CD8-positive, alpha-beta memory T cell (primary cell): ENCODE data around the gene DNAH9. TPM values are rescaled to one million over a fixed set of nuclear protein-coding genes. Genes with fewer than 3 reads are reported as not detected.
A peak's percentile ranks its signal among the peaks of the same experiment; 100 is the strongest.
"Not testable (repeated sequence)": the region's sequence is repeated elsewhere in the genome, so short reads cannot be mapped to it uniquely, and the experiment has no call there.

Source experiments
- CTCF ChIA-PET: fragments of 350-600 bp; sonication (Branson Sonifier 250); formaldehyde crosslinking; loops from one replicate; lab custom pipeline; 2021; ENCODE audit warnings: antibody characterized with exemption; lab: Charles Lee
- POLR2A ChIA-PET: fragments of 350-600 bp; sonication (Branson Sonifier 250); formaldehyde crosslinking; loops from one replicate; lab custom pipeline; 2021; ENCODE audit warnings: antibody characterized with exemption; lab: Charles Lee
- DNase-seq, 5 donors: peaks; one replicate each; pipeline versions ENCODE4 v3.0.0 to v3.0.0-alpha.2; 2020 to 2022; ENCODE audit warnings: mixed read lengths in 1 of 5
- H3K27ac ChIP-seq: one replicate; pipeline ENCODE4 v1.7.0; 2013; ENCODE audit warnings: low read depth, mild to moderate bottlenecking, low read length, moderate library complexity
- H3K27me3 ChIP-seq: 2 replicates; pipeline ENCODE4 v1.7.0; 2013; ENCODE audit warnings: low read length, mild to moderate bottlenecking; ENCODE audit not compliant: insufficient read depth, poor library complexity, severe bottlenecking
- H3K36me3 ChIP-seq: 2 replicates; pipeline ENCODE4 v1.7.0; 2013; ENCODE audit warnings: mild to moderate bottlenecking, low read length, moderate library complexity; ENCODE audit not compliant: insufficient read depth
- H3K4me1 ChIP-seq: 2 replicates; pipeline ENCODE4 v1.7.0; 2013; ENCODE audit warnings: mild to moderate bottlenecking, low read length, moderate library complexity; ENCODE audit not compliant: insufficient read depth
- H3K4me3 ChIP-seq: 2 replicates; pipeline ENCODE4 v1.7.0; 2013; ENCODE audit warnings: mild to moderate bottlenecking, low read length
- H3K9me3 ChIP-seq: 2 replicates; pipeline ENCODE4 v1.7.0; 2013; ENCODE audit warnings: mild to moderate bottlenecking, low read length
- H3K27ac Mint-ChIP-seq, 8 donors: one replicate each; pipeline ENCODE4 v1.8.0; 2020 to 2021; ENCODE audit warnings: mixed read lengths in 8 of 8, mild to moderate bottlenecking in 6 of 8, inconsistent platforms in 3 of 8, moderate library complexity in 3 of 8
- H3K27me3 Mint-ChIP-seq, 2 donors: one replicate each; pipeline ENCODE4 v1.8.0; 2020 to 2021; ENCODE audit warnings: mixed read lengths in 2 of 2, mild to moderate bottlenecking in 1 of 2, moderate library complexity in 1 of 2
- H3K36me3 Mint-ChIP-seq, 3 donors: one replicate each; pipeline ENCODE4 v1.8.0; 2020 to 2021; ENCODE audit warnings: mixed read lengths in 3 of 3, inconsistent platforms in 1 of 3, mild to moderate bottlenecking in 1 of 3
- H3K4me1 Mint-ChIP-seq, 3 donors: one replicate each; pipeline ENCODE4 v1.8.0; 2020 to 2021; ENCODE audit warnings: mixed read lengths in 3 of 3, inconsistent platforms in 1 of 3, mild to moderate bottlenecking in 1 of 3
- H3K4me3 Mint-ChIP-seq, 7 donors: one replicate each; pipeline ENCODE4 v1.8.0; 2020 to 2021; ENCODE audit warnings: mixed read lengths in 7 of 7, mild to moderate bottlenecking in 6 of 7, moderate library complexity in 4 of 7, inconsistent platforms in 2 of 7
- H3K9me3 Mint-ChIP-seq, 5 donors: one replicate each; pipeline ENCODE4 v1.8.0; 2020 to 2022; ENCODE audit warnings: mixed read lengths in 5 of 5, mild to moderate bottlenecking in 3 of 5, moderate library complexity in 2 of 5, inconsistent platforms in 1 of 5
- polyA plus RNA-seq: library from polyadenylated mRNA; unstranded; fragments of 300-500 nt; fragmentation: Illumina TruSeq; gene quantifications from one replicate; pipeline ENCODE4 v1.2.3, GENCODE V29; 2021
- total RNA-seq, 2 experiments: library from RNA; stranded (reverse); gene quantifications; one replicate each; pipeline ENCODE4 v1.2.3, GENCODE V29; 2021

The DNAH9 gene
- total and polyA plus RNA-seq, 3 experiments from 2014 or later: not detected

DNA sequence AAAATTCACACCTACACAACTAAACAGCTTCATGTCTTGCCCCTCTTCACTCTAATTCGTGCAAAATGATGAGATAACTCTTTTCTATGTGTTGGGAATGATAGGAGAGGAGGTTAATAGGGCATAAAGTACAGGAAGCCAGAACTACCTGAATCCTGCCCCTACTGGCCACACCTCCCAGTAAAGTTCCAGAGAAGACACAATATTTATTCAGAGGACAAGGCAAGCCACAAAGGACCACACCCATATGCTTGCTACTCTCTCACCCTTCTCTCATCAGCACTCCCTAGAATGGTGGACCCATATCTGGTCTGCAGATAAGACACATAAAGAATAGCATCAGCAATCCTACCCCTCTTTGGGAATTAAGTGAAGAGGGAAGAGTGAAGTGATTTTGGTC is 324.4 kb downstream of the DNAH9 start:
- POLR2A ChIA-PET: no interaction called here
- H3K27me3 Mint-ChIP-seq: peaks cover 4 to 13% of the 10 kb centered on the region in 2 donors
- no peak for DNase-seq
- Histone ChIP-seq H3K36me3 (no peaks in the 10 kb centered on the region), H3K9me3 (no peaks in the 10 kb centered on the region), H3K27me3 (no peaks in the 10 kb centered on the region), H3K4me3 (no peak overlapping the region), H3K27ac (no peak overlapping the region), H3K4me1 (no peaks in the 10 kb centered on the region)
- no peak overlapping the region for H3K4me3 Mint-ChIP-seq
- peaks cover 0 to 8% (median 5%) of the 10 kb centered on the region in 5 donors for H3K9me3 Mint-ChIP-seq
- no peak overlapping the region for H3K27ac Mint-ChIP-seq
- no peaks in the 10 kb centered on the region for H3K4me1 Mint-ChIP-seq
- CTCF ChIA-PET: no interaction called here
- H3K36me3 Mint-ChIP-seq: no peaks in the 10 kb centered on the region

DNA sequence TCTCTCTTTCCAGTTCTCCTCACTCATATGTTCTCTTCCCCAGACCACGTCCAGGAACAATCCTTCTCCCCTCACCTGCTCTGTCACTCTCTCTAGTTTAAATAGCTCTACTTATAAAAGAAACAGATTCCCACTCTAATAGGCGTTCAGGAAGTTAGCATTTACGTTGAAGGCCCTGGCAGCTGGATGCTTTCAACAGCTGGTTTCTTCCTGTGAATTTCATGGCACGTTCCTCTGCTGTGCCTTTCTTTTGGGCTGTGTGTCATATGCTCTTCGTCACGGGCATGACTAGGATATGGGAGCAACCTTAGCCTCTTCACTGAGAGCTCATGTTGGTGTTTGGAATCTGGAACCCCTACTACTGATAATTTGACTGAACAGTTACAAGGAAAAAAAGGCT is 325.8 kb downstream of the DNAH9 start:
- H3K36me3 ChIP-seq: no peaks in the 10 kb centered on the region
- H3K27me3 ChIP-seq: no peaks in the 10 kb centered on the region
- H3K4me1 ChIP-seq: no peaks in the 10 kb centered on the region
- peaks cover 0 to 7% (median 3%) of the 10 kb centered on the region in 5 donors for H3K9me3 Mint-ChIP-seq
- H3K27ac Mint-ChIP-seq: no peak overlapping the region
- H3K27me3 Mint-ChIP-seq: peaks cover 4 to 10% of the 10 kb centered on the region in 2 donors
- no peaks in the 10 kb centered on the region for H3K36me3 Mint-ChIP-seq
- H3K4me3 ChIP-seq: no peak overlapping the region
- H3K27ac ChIP-seq: no peak overlapping the region
- ChIA-PET CTCF (no interaction called here), POLR2A (no interaction called here)
- no peaks in the 10 kb centered on the region for H3K9me3 ChIP-seq
- no peaks in the 10 kb centered on the region for H3K4me1 Mint-ChIP-seq
- no peak for DNase-seq
- H3K4me3 Mint-ChIP-seq: no peak overlapping the region

- ChIA-PET POLR2A (no interaction called here), CTCF (no interaction called here)
- Mint-ChIP-seq H3K36me3 (no peaks in the 10 kb centered on the region), H3K27me3 (peaks cover 4 to 10% of the 10 kb centered on the region in 2 donors), H3K4me1 (no peaks in the 10 kb centered on the region), H3K9me3 (peaks cover 0 to 7% (median 3%) of the 10 kb centered on the region in 5 donors), H3K4me3 (no peak overlapping the region), H3K27ac (no peak overlapping the region)
- DNase-seq: no peak
- Histone ChIP-seq H3K4me3 (no peak overlapping the region), H3K4me1 (no peaks in the 10 kb centered on the region), H3K36me3 (no peaks in the 10 kb centered on the region), H3K27ac (no peak overlapping the region), H3K27me3 (no peaks in the 10 kb centered on the region), H3K9me3 (no peaks in the 10 kb centered on the region)
Observed at GRCh38 chr17:11925262-11926021, 327.2 kb downstream of the DNAH9 start.

- CTCF ChIA-PET: no interaction called here
Observed at GRCh38 chr17:11928436-11928835, 330.2 kb downstream of the DNAH9 start.

DNA sequence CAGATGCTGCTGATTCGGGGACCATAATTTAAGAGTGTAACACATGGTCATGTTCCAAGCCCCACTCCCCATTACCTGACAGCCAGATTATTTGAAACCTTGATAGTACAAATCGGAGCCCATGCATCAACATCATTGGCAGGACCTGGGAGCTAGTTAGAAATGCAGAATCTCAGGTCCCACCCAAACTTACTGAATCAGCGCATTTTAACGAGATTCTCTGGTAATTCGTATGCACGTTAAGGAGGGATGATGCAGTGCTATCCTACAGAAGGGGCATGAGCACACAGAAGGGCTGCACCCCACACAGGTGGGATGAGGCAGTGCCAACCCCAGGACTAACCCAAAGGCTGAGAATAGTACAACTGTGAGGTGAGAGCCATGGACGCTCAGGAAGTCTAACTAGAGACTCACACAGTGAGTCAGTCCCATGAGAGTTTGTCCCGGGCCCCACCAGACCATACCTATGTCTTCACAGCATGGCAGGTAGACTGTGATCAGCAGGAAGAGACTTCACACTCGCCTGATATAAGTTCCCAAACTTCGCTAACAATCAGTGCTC is 334.1 kb downstream of the DNAH9 start:
- Mint-ChIP-seq H3K36me3 (no peaks in the 10 kb centered on the region), H3K9me3 (no peaks in the 10 kb centered on the region), H3K4me1 (no peaks in the 10 kb centered on the region), H3K27ac (peak overlapping the region in 1 of 8 donors; percentile 43), H3K4me3 (no peak overlapping the region), H3K27me3 (peaks cover 6 to 12% of the 10 kb centered on the region in 2 donors)
- Histone ChIP-seq H3K9me3 (no peaks in the 10 kb centered on the region), H3K4me1 (no peaks in the 10 kb centered on the region), H3K4me3 (no peak overlapping the region), H3K27ac (no peak overlapping the region), H3K27me3 (no peaks in the 10 kb centered on the region), H3K36me3 (no peaks in the 10 kb centered on the region)
- POLR2A ChIA-PET: no interaction called here
- CTCF ChIA-PET: no interaction called here
- DNase-seq: no peak

More at GRCh38 chr17:11928436-11928835, 330.2 kb downstream of the DNAH9 start:
- H3K27ac ChIP-seq: no peak overlapping the region
- DNase-seq: no peak
- peaks cover 0 to 7% (median 3%) of the 10 kb centered on the region in 5 donors for H3K9me3 Mint-ChIP-seq
- H3K36me3 Mint-ChIP-seq: no peaks in the 10 kb centered on the region
- POLR2A ChIA-PET: no interaction called here
- peaks cover 4 to 10% of the 10 kb centered on the region in 2 donors for H3K27me3 Mint-ChIP-seq
- H3K36me3 ChIP-seq: no peaks in the 10 kb centered on the region
- no peak overlapping the region for H3K4me3 Mint-ChIP-seq
- H3K27ac Mint-ChIP-seq: no peak overlapping the region
- no peak overlapping the region for H3K4me3 ChIP-seq
- no peaks in the 10 kb centered on the region for H3K4me1 Mint-ChIP-seq
- H3K27me3 ChIP-seq: no peaks in the 10 kb centered on the region
- no peaks in the 10 kb centered on the region for H3K4me1 ChIP-seq
- no peaks in the 10 kb centered on the region for H3K9me3 ChIP-seq

DNA sequence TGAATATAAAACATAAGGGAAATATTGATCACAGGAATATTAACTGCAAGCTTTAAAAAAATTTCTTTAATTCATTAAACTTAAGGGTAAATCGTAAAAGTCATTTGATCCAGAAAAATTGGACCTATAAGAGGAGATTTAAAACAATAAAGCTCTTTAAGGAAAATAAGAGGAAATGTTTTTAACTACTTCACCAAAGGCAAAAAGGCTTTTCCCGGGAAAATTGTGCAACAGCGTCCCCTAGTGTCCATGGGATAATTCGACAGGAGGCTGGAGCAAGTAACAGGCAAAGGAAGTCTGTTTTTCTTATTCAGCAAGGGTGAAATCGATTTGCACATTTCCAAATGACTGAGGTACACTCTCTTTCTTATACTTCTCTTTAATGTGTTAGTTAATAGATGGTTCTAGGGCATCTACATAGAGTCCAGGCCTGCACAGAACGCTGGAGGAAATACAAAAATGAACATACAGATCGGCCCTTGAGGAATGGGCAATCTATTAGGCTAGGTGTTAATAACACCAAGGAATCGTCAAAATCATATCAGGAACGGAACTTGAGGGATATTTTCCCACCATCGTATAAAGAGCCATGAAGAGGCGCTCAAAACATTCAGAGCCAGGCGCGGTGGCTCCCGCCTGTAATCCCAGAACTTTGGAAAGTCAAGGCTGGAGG is 337.6 kb downstream of the DNAH9 start:
- no peaks in the 10 kb centered on the region for H3K9me3 Mint-ChIP-seq
- no peaks in the 10 kb centered on the region for H3K36me3 Mint-ChIP-seq
- Histone ChIP-seq H3K4me3 (no peak overlapping the region), H3K9me3 (no peaks in the 10 kb centered on the region), H3K27me3 (no peaks in the 10 kb centered on the region), H3K4me1 (no peaks in the 10 kb centered on the region), H3K27ac (no peak overlapping the region), H3K36me3 (no peaks in the 10 kb centered on the region)
- no peak for DNase-seq
- no peak overlapping the region for H3K4me3 Mint-ChIP-seq
- ChIA-PET CTCF (no interaction called here), POLR2A (no interaction called here)
- no peak overlapping the region for H3K27ac Mint-ChIP-seq
- H3K4me1 Mint-ChIP-seq: no peaks in the 10 kb centered on the region
- peaks cover 3 to 17% of the 10 kb centered on the region in 2 donors for H3K27me3 Mint-ChIP-seq

- H3K9me3 ChIP-seq: no peaks in the 10 kb centered on the region
- no peaks in the 10 kb centered on the region for H3K36me3 ChIP-seq
- ChIA-PET CTCF (no interaction called here), POLR2A (no interaction called here)
- no peak overlapping the region for H3K4me3 ChIP-seq
- peaks cover 12 to 20% of the 10 kb centered on the region in 2 donors for H3K27me3 Mint-ChIP-seq
- H3K4me3 Mint-ChIP-seq: no peak overlapping the region
- no peaks in the 10 kb centered on the region for H3K27me3 ChIP-seq
- no peak for DNase-seq
- H3K9me3 Mint-ChIP-seq: peaks cover 0 to 3% (median 0%) of the 10 kb centered on the region in 5 donors
- H3K4me1 Mint-ChIP-seq: no peaks in the 10 kb centered on the region
- no peak overlapping the region for H3K27ac Mint-ChIP-seq
- no peaks in the 10 kb centered on the region for H3K4me1 ChIP-seq
- H3K27ac ChIP-seq: no peak overlapping the region
- H3K36me3 Mint-ChIP-seq: peaks cover 0 to 16% (median 2%) of the 10 kb centered on the region in 3 donors
Observed at GRCh38 chr17:11940904-11941303, 342.6 kb downstream of the DNAH9 start.

DNA sequence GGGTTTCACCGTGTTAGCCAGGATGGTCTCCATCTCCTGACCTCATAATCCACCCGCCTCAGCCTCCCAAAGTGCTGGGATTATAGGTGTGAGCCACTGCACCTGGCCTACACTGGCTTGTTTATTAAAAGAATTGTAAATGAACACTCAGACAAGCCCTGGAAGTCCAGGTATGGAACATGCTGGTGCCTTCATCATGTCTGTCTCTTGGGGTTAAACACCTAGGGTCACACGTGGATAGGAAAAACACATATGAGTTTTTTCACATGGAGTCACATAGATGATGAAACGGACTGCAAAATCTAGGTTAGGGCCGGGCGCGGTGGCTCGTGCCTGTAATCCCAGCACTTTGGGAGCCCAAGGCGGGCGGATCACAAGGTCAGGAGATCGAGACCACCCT is 344.8 kb downstream of the DNAH9 start:
- H3K27ac ChIP-seq, H3K9me3 ChIP-seq, DNase-seq, H3K27me3 Mint-ChIP-seq, H3K4me1 ChIP-seq, H3K4me3 ChIP-seq, H3K4me1 Mint-ChIP-seq, H3K36me3 ChIP-seq, H3K27ac Mint-ChIP-seq, CTCF ChIA-PET, POLR2A ChIA-PET, H3K4me3 Mint-ChIP-seq, H3K27me3 ChIP-seq, H3K9me3 Mint-ChIP-seq: not testable (repeated sequence)
- H3K36me3 Mint-ChIP-seq: peaks cover 0 to 16% (median 2%) of the 10 kb centered on the region in 3 donors
